Measurements from ENCODE around the gene HOXA9.

DNA sequence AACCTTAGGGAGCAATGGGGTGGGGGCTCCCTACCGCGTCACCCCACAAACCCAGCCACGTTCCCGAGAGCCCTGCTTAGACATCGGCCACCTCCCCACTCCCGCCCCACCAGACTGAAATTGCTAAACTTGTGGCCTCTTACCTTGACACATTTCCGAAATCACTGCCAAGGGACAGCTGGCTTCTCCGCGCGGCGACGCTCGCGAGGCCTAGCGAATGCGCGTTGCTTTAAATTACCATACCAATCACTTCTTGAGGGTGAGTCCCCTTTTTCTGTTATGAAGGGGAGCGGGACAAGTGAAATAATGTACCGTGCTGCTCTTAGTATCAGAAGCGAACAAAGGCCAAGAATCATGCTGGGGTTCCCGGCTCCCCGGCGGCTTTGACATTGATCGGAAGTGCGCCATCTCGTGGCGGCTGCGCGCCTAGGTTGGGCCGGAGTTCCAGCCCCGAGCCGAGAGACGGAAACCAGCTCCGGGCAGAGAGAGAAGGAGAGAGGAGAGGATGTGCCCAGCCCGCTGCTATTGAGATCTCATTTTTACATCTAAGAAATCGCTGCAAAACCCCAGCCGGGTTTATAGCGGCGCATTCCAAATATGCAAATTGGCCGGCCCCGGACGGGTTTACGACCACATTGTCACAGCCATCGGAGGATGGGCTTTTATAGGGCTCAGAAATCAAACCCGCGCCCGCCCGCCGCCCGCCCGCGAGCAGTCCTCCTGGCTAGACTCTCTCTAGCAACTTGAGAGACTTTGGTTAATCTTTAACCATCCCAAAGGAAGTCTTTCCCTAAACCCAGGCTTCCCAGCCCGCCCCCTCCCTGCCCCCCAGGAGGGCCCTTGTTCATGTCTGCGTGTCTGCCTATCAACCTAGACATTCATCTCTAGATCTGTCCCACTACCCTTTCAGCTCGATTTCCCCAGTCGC lies 14.4 kb upstream of the HOXA9 start:
- TF ChIP-seq, protein P1, sequence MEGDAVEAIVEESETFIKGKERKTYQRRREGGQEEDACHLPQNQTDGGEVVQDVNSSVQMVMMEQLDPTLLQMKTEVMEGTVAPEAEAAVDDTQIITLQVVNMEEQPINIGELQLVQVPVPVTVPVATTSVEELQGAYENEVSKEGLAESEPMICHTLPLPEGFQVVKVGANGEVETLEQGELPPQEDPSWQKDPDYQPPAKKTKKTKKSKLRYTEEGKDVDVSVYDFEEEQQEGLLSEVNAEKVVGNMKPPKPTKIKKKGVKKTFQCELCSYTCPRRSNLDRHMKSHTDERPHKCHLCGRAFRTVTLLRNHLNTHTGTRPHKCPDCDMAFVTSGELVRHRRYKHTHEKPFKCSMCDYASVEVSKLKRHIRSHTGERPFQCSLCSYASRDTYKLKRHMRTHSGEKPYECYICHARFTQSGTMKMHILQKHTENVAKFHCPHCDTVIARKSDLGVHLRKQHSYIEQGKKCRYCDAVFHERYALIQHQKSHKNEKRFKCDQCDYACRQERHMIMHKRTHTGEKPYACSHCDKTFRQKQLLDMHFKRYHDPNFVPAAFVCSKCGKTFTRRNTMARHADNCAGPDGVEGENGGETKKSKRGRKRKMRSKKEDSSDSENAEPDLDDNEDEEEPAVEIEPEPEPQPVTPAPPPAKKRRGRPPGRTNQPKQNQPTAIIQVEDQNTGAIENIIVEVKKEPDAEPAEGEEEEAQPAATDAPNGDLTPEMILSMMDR (IDR thresholded peaks at IDR 0.05; ENCODE audit: insufficient read depth, low read length) = peak; percentile 68
- TF ChIP-seq POLR2AphosphoS5 (IDR thresholded peaks at IDR 0.05; ENCODE audit: low read depth) (no peak), GABPA (IDR thresholded peaks at IDR 0.05; ENCODE audit: low read depth) (no peak)
